Gastroesophageal sphincter (tissue), 3 donors: ENCODE results near the gene KCNC3.

Experiments used
- CTCF ChIP-seq, 4 experiments: fragments of 200-600 bp in 2 of 4; fragments of 450-650 bp in 2 of 4; sonication (generic) in 1 of 4; IDR thresholded peaks; one replicate each; pipeline ENCODE4 v1.5.1; 2017 to 2019; ENCODE audit warnings: antibody characterized with exemption in 4 of 4, mild to moderate bottlenecking in 2 of 4, moderate library complexity in 2 of 4
- POLR2A ChIP-seq, 2 donors: fragments of 450-650 bp; IDR thresholded peaks; one replicate each; pipeline ENCODE4 v1.6.1; 2017; ENCODE audit warnings: antibody characterized with exemption in 2 of 2, mild to moderate bottlenecking in 2 of 2, moderate library complexity in 1 of 2

- no peak for TF ChIP-seq POLR2A (IDR thresholded peaks at IDR 0.05)
- TF ChIP-seq CTCF (IDR thresholded peaks at IDR 0.05): no peak
Observed at GRCh38 chr19:50365434-50366306, 36.5 kb upstream of the KCNC3 start, which contains the start of gene NAPSA.
